H1 (cell line): ENCODE data around the gene SHH.

ENCODE experiments used
- CEBPB ChIP-seq: IDR thresholded peaks from 2 replicates; pipeline ENCODE4 v1.6.1; 2012; ENCODE audit warnings: low read depth, low read length
- CREB1 ChIP-seq: IDR thresholded peaks from 2 replicates; pipeline ENCODE4 v1.6.1; 2012; ENCODE audit warnings: inconsistent platforms
- CTCF ChIP-seq, 3 experiments: IDR thresholded peaks; 1 replicate in 2 of 3; 2 replicates in 1 of 3; pipeline versions ENCODE4 v1.5.1 to v1.6.1; 2011; ENCODE audit warnings: low read length in 3 of 3, mild to moderate bottlenecking in 3 of 3, inconsistent platforms in 2 of 3, low read depth in 1 of 3, moderate library complexity in 1 of 3; ENCODE audit not compliant: insufficient read depth in 1 of 3; ENCODE audit errors: control extremely low read depth in 1 of 3
- EP300 ChIP-seq, 2 experiments: IDR thresholded peaks; 1 replicate in 1 of 2; 2 replicates in 1 of 2; pipeline ENCODE4 v1.6.1; 2011 to 2012; ENCODE audit warnings: low read depth in 2 of 2, low read length in 2 of 2, mild to moderate bottlenecking in 2 of 2, borderline replicate concordance in 1 of 2, inconsistent platforms in 1 of 2, moderate library complexity in 1 of 2
- NRF1 ChIP-seq: IDR thresholded peaks from 2 replicates; pipeline ENCODE4 v1.6.1; 2011; ENCODE audit warnings: mild to moderate bottlenecking, low read depth, low read length, improper control_type of control experiment
- PHF8 ChIP-seq: fragments of 200-600 bp; sonication (generic); conservative IDR thresholded peaks from 2 replicates; pipeline ENCODE4 v1.7.1; 2012; ENCODE audit warnings: low read depth, mild to moderate bottlenecking, inconsistent platforms, low read length, moderate library complexity
- POLR2A ChIP-seq, 2 experiments: IDR thresholded peaks; 1 replicate in 1 of 2; 2 replicates in 1 of 2; pipeline ENCODE4 v1.6.1; 2011; ENCODE audit warnings: low read depth in 2 of 2, low read length in 2 of 2, mild to moderate bottlenecking in 2 of 2; ENCODE audit errors: control extremely low read depth in 1 of 2
- SP4 ChIP-seq: IDR thresholded peaks from 2 replicates; pipeline ENCODE4 v1.6.1; 2012; ENCODE audit warnings: low read length, inconsistent platforms
- TEAD4 ChIP-seq: IDR thresholded peaks from 2 replicates; pipeline ENCODE4 v1.6.1; 2012; ENCODE audit warnings: low read depth, low read length, inconsistent platforms, mixed read lengths

GRCh38 chr7:155813125-155813524 is 862 bp upstream of the SHH start:
- no peak for TF ChIP-seq CTCF (IDR thresholded peaks at IDR 0.05; ENCODE audit: control extremely low read depth in 1 of 3, insufficient read depth in 1 of 3, low read depth in 1 of 3, low read length in 3 of 3)
- TF ChIP-seq EP300 (IDR thresholded peaks at IDR 0.05; ENCODE audit: borderline replicate concordance in 1 of 2, low read depth in 2 of 2, low read length in 2 of 2): no peak
- no peak for TF ChIP-seq POLR2A (IDR thresholded peaks at IDR 0.05; ENCODE audit: control extremely low read depth in 1 of 2, low read depth in 2 of 2, low read length in 2 of 2)
- TF ChIP-seq CREB1: no peak
- no peak for TF ChIP-seq CEBPB
- TF ChIP-seq PHF8: no peak
- no peak for TF ChIP-seq SP4
- TF ChIP-seq TEAD4: no peak
- no peak for TF ChIP-seq NRF1
